WTC11 (cell line): ENCODE data around the gene OLFM1. TPM values are rescaled to one million over a fixed set of nuclear protein-coding genes. Genes with fewer than 3 reads are reported as not detected.

Experiments used
- ATAC-seq: fragments of 200-7000 bp; cut with Tn5 transposase; 2 replicates; pipeline ENCODE4 v1.10.0; 2021; ENCODE audit warnings: mild to moderate bottlenecking, moderate library complexity
- CTCF ChIA-PET: fragments of 300-600 bp; sonication (Branson Sonifier 250); formaldehyde crosslinking; loops from one replicate; lab custom pipeline; 2021; ENCODE audit warnings: antibody characterized with exemption; lab: Charles Lee
- POLR2A ChIA-PET: fragments of 350-600 bp; sonication (Branson Sonifier 250); formaldehyde crosslinking; loops from one replicate; lab custom pipeline; 2021; ENCODE audit warnings: antibody characterized with exemption; lab: Charles Lee
- DNase-seq: peaks from one replicate; pipeline ENCODE4 v3.0.0; 2021; ENCODE audit warnings: low spot score
- H3K27ac Mint-ChIP-seq: 2 replicates; pipeline ENCODE4 v1.8.0; 2021; ENCODE audit warnings: mixed read lengths
- H3K27me3 Mint-ChIP-seq: 2 replicates; pipeline ENCODE4 v1.8.0; 2021; ENCODE audit warnings: low read depth, mild to moderate bottlenecking, moderate library complexity, mixed read lengths
- H3K36me3 Mint-ChIP-seq: 2 replicates; pipeline ENCODE4 v1.8.0; 2021; ENCODE audit warnings: mixed read lengths
- H3K4me1 Mint-ChIP-seq: 2 replicates; pipeline ENCODE4 v1.8.0; 2022; ENCODE audit warnings: mixed read lengths
- H3K4me3 Mint-ChIP-seq: 2 replicates; pipeline ENCODE4 v1.8.0; 2021; ENCODE audit warnings: mild to moderate bottlenecking, moderate library complexity, mixed read lengths
- H3K9me3 Mint-ChIP-seq: 2 replicates; pipeline ENCODE4 v1.8.0; 2021; ENCODE audit warnings: mixed read lengths
- CBFB ChIP-seq: sonication (generic); formaldehyde crosslinking; IDR thresholded peaks from 2 replicates; pipeline ENCODE4 v1.8.1; 2022; ENCODE audit warnings: mild to moderate bottlenecking, low read depth, missing genetic modification reagents
- FOXJ3 ChIP-seq: sonication (generic); formaldehyde crosslinking; IDR thresholded peaks from 2 replicates; pipeline ENCODE4 v1.9.0; 2021; ENCODE audit warnings: missing genetic modification reagents, mild to moderate bottlenecking, borderline replicate concordance
- FOXP1 ChIP-seq: sonication (generic); formaldehyde crosslinking; IDR thresholded peaks from 2 replicates; pipeline ENCODE4 v1.8.0; 2022; ENCODE audit warnings: missing genetic modification reagents, mild to moderate bottlenecking, moderate library complexity, borderline replicate concordance
- NFATC4 ChIP-seq: fragments of 250-450 bp; sonication (Bioruptor Pico); IDR thresholded peaks from 2 replicates; pipeline ENCODE4 v1.9.0; 2021; ENCODE audit warnings: mild to moderate bottlenecking
- PRRX2 ChIP-seq: fragments of 250-450 bp; sonication (Bioruptor Pico); IDR thresholded peaks from 2 replicates; pipeline ENCODE4 v1.8.0; 2021; ENCODE audit warnings: mild to moderate bottlenecking
- RELA ChIP-seq: sonication (generic); formaldehyde crosslinking; IDR thresholded peaks from 2 replicates; pipeline ENCODE4 v1.8.1; 2022; ENCODE audit warnings: missing genetic modification reagents, mild to moderate bottlenecking, borderline replicate concordance
- RORB ChIP-seq: fragments of 250-450 bp; sonication (Bioruptor Pico); IDR thresholded peaks from 2 replicates; pipeline ENCODE4 v1.9.0; 2021; ENCODE audit warnings: mild to moderate bottlenecking
- TCF7 ChIP-seq: sonication (generic); formaldehyde crosslinking; IDR thresholded peaks from 2 replicates; pipeline ENCODE4 v1.8.0; 2022; ENCODE audit warnings: mild to moderate bottlenecking, low read depth, missing genetic modification reagents, moderate library complexity
- TEAD4 ChIP-seq: sonication (generic); formaldehyde crosslinking; IDR thresholded peaks from 2 replicates; pipeline ENCODE4 v1.8.0; 2022; ENCODE audit warnings: mild to moderate bottlenecking, missing genetic modification reagents
- ZNF317 ChIP-seq: sonication (generic); formaldehyde crosslinking; IDR thresholded peaks from 2 replicates; pipeline ENCODE4 v1.8.1; 2023; ENCODE audit warnings: low read depth, mild to moderate bottlenecking, moderate library complexity, missing genetic modification reagents, borderline replicate concordance
- ZNF423 ChIP-seq: fragments of 250-450 bp; sonication (Bioruptor Pico); IDR thresholded peaks from 2 replicates; pipeline ENCODE4 v2.1.2; 2022; ENCODE audit warnings: mild to moderate bottlenecking, moderate library complexity
- total RNA-seq: library from RNA; stranded (reverse); gene quantifications from 3 replicates; pipeline ENCODE4 v1.2.3, GENCODE V29; 2021
- TF ChIP-seq, protein P1 (sequence below): fragments of 250-450 bp; sonication (Bioruptor Pico); IDR thresholded peaks from 2 replicates; pipeline ENCODE4 v1.8.0; 2021; ENCODE audit warnings: mild to moderate bottlenecking
- TF ChIP-seq, protein P2 (sequence below): sonication (generic); formaldehyde crosslinking; IDR thresholded peaks from 2 replicates; pipeline ENCODE4 v1.8.1; 2022; ENCODE audit warnings: low read depth, mild to moderate bottlenecking, moderate library complexity, missing genetic modification reagents, borderline replicate concordance
- TF ChIP-seq, protein P3 (sequence below): fragments of 250-450 bp; sonication (Bioruptor Pico); conservative IDR thresholded peaks from 2 replicates; pipeline ENCODE4 v1.9.0; 2021; ENCODE audit warnings: mild to moderate bottlenecking
- TF ChIP-seq, protein P4 (sequence below): fragments of 250-450 bp; sonication (Bioruptor Pico); IDR thresholded peaks from 2 replicates; pipeline ENCODE4 v1.9.0; 2021; ENCODE audit warnings: mild to moderate bottlenecking, borderline replicate concordance
- TF ChIP-seq, protein P5 (sequence below): sonication (generic); formaldehyde crosslinking; IDR thresholded peaks from 2 replicates; pipeline ENCODE4 v1.8.0; 2022; ENCODE audit warnings: mild to moderate bottlenecking, missing genetic modification reagents

OLFM1 gene
- total RNA-seq, 1 experiment from 2014 or later = 37.6 TPM

DNA sequence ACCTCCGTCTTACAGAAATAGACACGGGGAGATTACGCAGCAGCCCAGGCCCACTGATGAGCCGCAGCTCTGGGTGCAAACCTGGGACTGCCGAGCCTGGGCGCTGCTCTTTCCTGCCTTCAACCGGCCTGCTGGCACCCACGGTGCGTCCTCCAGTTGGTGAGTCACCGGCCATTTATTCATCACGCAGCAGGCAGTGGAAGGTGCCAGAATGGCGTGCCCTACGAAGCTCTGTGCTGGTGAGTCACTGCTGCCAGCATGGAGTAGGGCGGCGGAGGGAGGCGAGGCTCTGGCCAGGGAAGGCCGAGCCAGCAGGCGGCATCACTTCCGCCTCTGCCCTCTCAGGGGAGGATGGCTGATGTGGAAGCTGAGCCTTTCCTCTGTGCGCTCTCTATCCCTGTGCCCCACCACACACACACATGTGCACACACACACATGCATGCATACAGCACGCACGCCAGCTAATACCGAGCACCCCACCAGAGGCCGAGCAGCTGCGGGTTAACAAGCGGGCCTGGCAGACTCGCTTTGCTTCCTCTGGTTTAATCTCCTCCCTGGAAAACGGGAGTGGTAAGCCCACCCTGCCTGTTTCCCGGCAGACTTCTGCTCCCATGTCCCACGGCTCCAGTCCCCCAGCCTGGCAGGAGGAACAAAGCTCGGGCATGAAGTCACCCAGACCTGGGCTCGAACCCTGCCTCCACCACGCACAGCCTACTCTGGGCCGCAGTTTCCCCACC, 39.2 kb downstream of the OLFM1 start:
- CTCF ChIA-PET = no interaction called here
- ATAC-seq (no peak), DNase-seq (no peak)

More for the DNA sequence above, 39.2 kb downstream of the OLFM1 start:
- Mint-ChIP-seq H3K4me3 (no peak overlapping the region), H3K36me3 (peaks cover 10% of the 10 kb centered on the region), H3K9me3 (peaks cover 11% of the 10 kb centered on the region), H3K4me1 (no peaks in the 10 kb centered on the region), H3K27ac (no peak overlapping the region), H3K27me3 (no peaks in the 10 kb centered on the region; the same call in 1 of the 2 replicates)
- no peak for TF ChIP-seq FOXJ3 (CRISPR knock-in tag)
- TF ChIP-seq TCF7 (CRISPR knock-in tag) = no peak
- TF ChIP-seq, protein P1, sequence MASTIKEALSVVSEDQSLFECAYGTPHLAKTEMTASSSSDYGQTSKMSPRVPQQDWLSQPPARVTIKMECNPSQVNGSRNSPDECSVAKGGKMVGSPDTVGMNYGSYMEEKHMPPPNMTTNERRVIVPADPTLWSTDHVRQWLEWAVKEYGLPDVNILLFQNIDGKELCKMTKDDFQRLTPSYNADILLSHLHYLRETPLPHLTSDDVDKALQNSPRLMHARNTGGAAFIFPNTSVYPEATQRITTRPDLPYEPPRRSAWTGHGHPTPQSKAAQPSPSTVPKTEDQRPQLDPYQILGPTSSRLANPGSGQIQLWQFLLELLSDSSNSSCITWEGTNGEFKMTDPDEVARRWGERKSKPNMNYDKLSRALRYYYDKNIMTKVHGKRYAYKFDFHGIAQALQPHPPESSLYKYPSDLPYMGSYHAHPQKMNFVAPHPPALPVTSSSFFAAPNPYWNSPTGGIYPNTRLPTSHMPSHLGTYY = no peak
- TF ChIP-seq PRRX2 (CRISPR knock-in tag) = no peak
- TF ChIP-seq FOXP1 (CRISPR knock-in tag) = no peak
- TF ChIP-seq ZNF317 (CRISPR knock-in tag) = no peak
- TF ChIP-seq, protein P2, sequence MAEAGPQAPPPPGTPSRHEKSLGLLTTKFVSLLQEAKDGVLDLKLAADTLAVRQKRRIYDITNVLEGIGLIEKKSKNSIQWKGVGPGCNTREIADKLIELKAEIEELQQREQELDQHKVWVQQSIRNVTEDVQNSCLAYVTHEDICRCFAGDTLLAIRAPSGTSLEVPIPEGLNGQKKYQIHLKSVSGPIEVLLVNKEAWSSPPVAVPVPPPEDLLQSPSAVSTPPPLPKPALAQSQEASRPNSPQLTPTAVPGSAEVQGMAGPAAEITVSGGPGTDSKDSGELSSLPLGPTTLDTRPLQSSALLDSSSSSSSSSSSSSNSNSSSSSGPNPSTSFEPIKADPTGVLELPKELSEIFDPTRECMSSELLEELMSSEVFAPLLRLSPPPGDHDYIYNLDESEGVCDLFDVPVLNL (CRISPR knock-in tag) = no peak
- no peak for TF ChIP-seq RELA (CRISPR knock-in tag)
- TF ChIP-seq, protein P3, sequence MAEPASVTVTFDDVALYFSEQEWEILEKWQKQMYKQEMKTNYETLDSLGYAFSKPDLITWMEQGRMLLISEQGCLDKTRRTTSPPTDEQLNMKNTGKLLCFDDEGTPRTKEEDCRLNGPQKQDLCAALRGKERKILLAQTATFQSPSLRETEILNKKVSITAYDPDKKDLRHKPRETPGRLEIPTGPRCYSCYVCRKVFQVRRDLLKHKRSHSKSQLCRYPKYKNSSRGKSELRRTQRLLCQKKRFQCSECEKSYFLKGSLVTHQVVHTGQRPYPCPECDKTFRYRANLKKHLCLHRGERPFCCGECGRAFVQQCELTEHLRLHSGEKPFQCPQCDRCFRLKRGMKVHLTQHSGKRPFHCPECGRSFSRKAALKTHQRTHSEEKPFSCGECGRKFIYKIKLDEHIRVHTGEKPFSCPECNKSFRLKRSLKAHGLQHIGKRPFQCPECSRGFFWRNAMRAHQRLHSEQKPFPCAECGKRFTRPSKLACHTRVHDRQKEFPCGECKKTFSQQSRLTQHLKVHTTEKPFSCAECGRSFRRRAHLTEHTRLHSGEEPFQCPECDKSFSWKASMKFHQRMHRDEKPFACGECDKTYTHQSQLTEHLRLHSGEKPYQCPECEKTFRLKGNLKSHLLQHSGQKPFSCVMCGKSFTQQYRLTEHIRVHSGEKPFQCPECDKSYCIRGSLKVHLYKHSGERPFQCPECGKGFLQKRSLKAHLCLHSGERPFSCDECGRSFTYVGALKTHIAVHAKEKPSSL (CRISPR knock-in tag) = no peak
- TF ChIP-seq TEAD4 (CRISPR knock-in tag) = no peak
- TF ChIP-seq, protein P4, sequence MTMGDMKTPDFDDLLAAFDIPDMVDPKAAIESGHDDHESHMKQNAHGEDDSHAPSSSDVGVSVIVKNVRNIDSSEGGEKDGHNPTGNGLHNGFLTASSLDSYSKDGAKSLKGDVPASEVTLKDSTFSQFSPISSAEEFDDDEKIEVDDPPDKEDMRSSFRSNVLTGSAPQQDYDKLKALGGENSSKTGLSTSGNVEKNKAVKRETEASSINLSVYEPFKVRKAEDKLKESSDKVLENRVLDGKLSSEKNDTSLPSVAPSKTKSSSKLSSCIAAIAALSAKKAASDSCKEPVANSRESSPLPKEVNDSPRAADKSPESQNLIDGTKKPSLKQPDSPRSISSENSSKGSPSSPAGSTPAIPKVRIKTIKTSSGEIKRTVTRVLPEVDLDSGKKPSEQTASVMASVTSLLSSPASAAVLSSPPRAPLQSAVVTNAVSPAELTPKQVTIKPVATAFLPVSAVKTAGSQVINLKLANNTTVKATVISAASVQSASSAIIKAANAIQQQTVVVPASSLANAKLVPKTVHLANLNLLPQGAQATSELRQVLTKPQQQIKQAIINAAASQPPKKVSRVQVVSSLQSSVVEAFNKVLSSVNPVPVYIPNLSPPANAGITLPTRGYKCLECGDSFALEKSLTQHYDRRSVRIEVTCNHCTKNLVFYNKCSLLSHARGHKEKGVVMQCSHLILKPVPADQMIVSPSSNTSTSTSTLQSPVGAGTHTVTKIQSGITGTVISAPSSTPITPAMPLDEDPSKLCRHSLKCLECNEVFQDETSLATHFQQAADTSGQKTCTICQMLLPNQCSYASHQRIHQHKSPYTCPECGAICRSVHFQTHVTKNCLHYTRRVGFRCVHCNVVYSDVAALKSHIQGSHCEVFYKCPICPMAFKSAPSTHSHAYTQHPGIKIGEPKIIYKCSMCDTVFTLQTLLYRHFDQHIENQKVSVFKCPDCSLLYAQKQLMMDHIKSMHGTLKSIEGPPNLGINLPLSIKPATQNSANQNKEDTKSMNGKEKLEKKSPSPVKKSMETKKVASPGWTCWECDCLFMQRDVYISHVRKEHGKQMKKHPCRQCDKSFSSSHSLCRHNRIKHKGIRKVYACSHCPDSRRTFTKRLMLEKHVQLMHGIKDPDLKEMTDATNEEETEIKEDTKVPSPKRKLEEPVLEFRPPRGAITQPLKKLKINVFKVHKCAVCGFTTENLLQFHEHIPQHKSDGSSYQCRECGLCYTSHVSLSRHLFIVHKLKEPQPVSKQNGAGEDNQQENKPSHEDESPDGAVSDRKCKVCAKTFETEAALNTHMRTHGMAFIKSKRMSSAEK (CRISPR knock-in tag) = no peak
- TF ChIP-seq, protein P5, sequence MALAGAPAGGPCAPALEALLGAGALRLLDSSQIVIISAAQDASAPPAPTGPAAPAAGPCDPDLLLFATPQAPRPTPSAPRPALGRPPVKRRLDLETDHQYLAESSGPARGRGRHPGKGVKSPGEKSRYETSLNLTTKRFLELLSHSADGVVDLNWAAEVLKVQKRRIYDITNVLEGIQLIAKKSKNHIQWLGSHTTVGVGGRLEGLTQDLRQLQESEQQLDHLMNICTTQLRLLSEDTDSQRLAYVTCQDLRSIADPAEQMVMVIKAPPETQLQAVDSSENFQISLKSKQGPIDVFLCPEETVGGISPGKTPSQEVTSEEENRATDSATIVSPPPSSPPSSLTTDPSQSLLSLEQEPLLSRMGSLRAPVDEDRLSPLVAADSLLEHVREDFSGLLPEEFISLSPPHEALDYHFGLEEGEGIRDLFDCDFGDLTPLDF = no peak
- TF ChIP-seq NFATC4 (CRISPR knock-in tag) = no peak
- TF ChIP-seq CBFB (CRISPR knock-in tag) = no peak
- TF ChIP-seq RORB (CRISPR knock-in tag) = no peak
- no peak for TF ChIP-seq ZNF423 (CRISPR knock-in tag)
- POLR2A ChIA-PET = no interaction called here
